HepG2 (cell line): Measurements from ENCODE around the gene SLC6A7. TPM values are rescaled to one million over a fixed set of nuclear protein-coding genes. Genes with fewer than 3 reads are reported as not detected.
A peak's percentile ranks its signal among the peaks of the same experiment; 100 is the strongest.

Experiments
- ATAC-seq: fragments of 200-7000 bp; cut with Tn5 transposase; 3 replicates; pipeline ENCODE4 v1.9.1; 2020; ENCODE audit warnings: mild to moderate bottlenecking, moderate library complexity
- BruUV-seq: library from RNA; stranded (reverse); fragments of 400-500 nt; replicated peaks from 2 replicates; lab custom pipeline; 2021; lab: Mats Ljungman, UMichigan
- CTCF ChIA-PET: fragments of 300-600 bp; formaldehyde crosslinking; extraction: SDS; loops from one replicate; lab custom pipeline; 2021; ENCODE audit warnings: low total read pairs, inconsistent platforms, low intra/inter-chr PET ratio; lab: Yijun Ruan, JAX
- POLR2A ChIA-PET: fragments of 350-600 bp; sonication (Branson Sonifier 250); formaldehyde crosslinking; loops from one replicate; lab custom pipeline; 2020; ENCODE audit warnings: antibody characterized with exemption, inconsistent platforms; lab: Yijun Ruan, JAX
- DNase-seq: peaks from one replicate; pipeline ENCODE4 v3.0.0-alpha.2; 2015; ENCODE audit warnings: low spot score
- FAIRE-seq: peaks from 3 replicates; lab custom pipeline; 2011; peaks lifted over from hg19 to GRCh38; lab: Jason Lieb, UNC
- H2AFZ ChIP-seq: one replicate; pipeline ENCODE4 v1.6.1; 2011; ENCODE audit warnings: low read length, inconsistent platforms
- H3K27ac ChIP-seq: fragments of 300-600 bp; 3 replicates; pipeline ENCODE4 v1.8.0; 2011; ENCODE audit warnings: mixed run types, mild to moderate bottlenecking, mixed read lengths, low read length, inconsistent platforms; ENCODE audit not compliant: insufficient read depth; ENCODE audit errors: extremely low read length
- H3K27me3 ChIP-seq, 2 experiments: fragments of 200-600 bp in 1 of 2; 2 replicates in 1 of 2; 3 replicates in 1 of 2; pipeline versions ENCODE4 v1.6.0 to v1.8.0; 2011; ENCODE audit warnings: low read length in 2 of 2, mild to moderate bottlenecking in 2 of 2, moderate library complexity in 2 of 2, inconsistent platforms in 1 of 2; ENCODE audit not compliant: insufficient read depth in 2 of 2, control insufficient read depth in 1 of 2
- H3K36me3 ChIP-seq, 2 experiments: fragments of 200-600 bp in 1 of 2; replicated peaks in 1 of 2; 2 replicates in 1 of 2; 3 replicates in 1 of 2; pipeline versions ENCODE4 v1.5.1 to v1.8.0; 2011; ENCODE audit warnings: low read length in 2 of 2, inconsistent platforms in 1 of 2; ENCODE audit not compliant: insufficient read depth in 2 of 2, control insufficient read depth in 1 of 2
- H3K4me1 ChIP-seq: 2 replicates; pipeline ENCODE4 v1.5.1; 2012; ENCODE audit warnings: low read length, inconsistent platforms; ENCODE audit not compliant: insufficient read depth
- H3K4me2 ChIP-seq: 2 replicates; pipeline ENCODE4 v1.6.0; 2011; ENCODE audit warnings: low read depth, low read length, inconsistent platforms
- H3K4me3 ChIP-seq, 3 experiments: fragments of 200-600 bp in 1 of 3; sonication (generic), shearing (Covaris generic) in 1 of 3; replicated peaks in 1 of 3; 2 replicates each; pipeline ENCODE4 v1.5.1; 2011 to 2016; ENCODE audit warnings: low read length in 3 of 3, inconsistent platforms in 2 of 3, low read depth in 2 of 3, mild to moderate bottlenecking in 2 of 3, control low read depth in 1 of 3, mixed read lengths in 1 of 3; ENCODE audit not compliant: insufficient read depth in 1 of 3
- H3K79me2 ChIP-seq: one replicate; pipeline ENCODE4 v1.6.1; 2011; ENCODE audit warnings: low read length, inconsistent platforms; ENCODE audit not compliant: insufficient read depth
- H3K9ac ChIP-seq: 2 replicates; pipeline ENCODE4 v1.6.0; 2011; ENCODE audit warnings: mild to moderate bottlenecking, low read depth, low read length, inconsistent platforms; ENCODE audit not compliant: insufficient read depth
- H3K9me3 ChIP-seq: 2 replicates; pipeline ENCODE4 v1.5.1; 2012; ENCODE audit warnings: mild to moderate bottlenecking, low read length
- H4K20me1 ChIP-seq: 2 replicates; pipeline ENCODE4 v1.6.0; 2011; ENCODE audit warnings: inconsistent platforms, mild to moderate bottlenecking, low read length, moderate library complexity; ENCODE audit not compliant: insufficient read depth
- HNF4A ChIP-seq: sonication (generic); formaldehyde crosslinking; IDR thresholded peaks from 2 replicates; pipeline ENCODE4 v1.4.0; 2020; ENCODE audit warnings: missing genetic modification reagents
- KLF6 ChIP-seq: IDR thresholded peaks from 2 replicates; pipeline ENCODE4 v1.8.0; 2016; ENCODE audit warnings: missing biosample characterization, missing genetic modification reagents
- MIER3 ChIP-seq: IDR thresholded peaks from 2 replicates; pipeline ENCODE4 v1.6.1; 2016; ENCODE audit warnings: missing compliant biosample characterization, borderline replicate concordance
- SIN3A ChIP-seq: IDR thresholded peaks from 2 replicates; pipeline ENCODE4 v1.6.1; 2011; ENCODE audit warnings: low read depth, mild to moderate bottlenecking, control low read depth, low read length, borderline replicate concordance
- ZFX ChIP-seq: sonication (generic); formaldehyde crosslinking; IDR thresholded peaks from 2 replicates; pipeline ENCODE4 v1.4.0; 2020; ENCODE audit warnings: mild to moderate bottlenecking, low read depth, missing genetic modification reagents, moderate library complexity
- ZMAT5 ChIP-seq: sonication (generic); formaldehyde crosslinking; IDR thresholded peaks from 2 replicates; pipeline ENCODE4 v1.5.0; 2020; ENCODE audit warnings: mild to moderate bottlenecking, low read depth, missing genetic modification reagents, borderline replicate concordance
- ZNF10 ChIP-seq: sonication (generic); formaldehyde crosslinking; IDR thresholded peaks from 2 replicates; pipeline ENCODE4 v1.4.0; 2020; ENCODE audit warnings: mild to moderate bottlenecking, low read depth, missing genetic modification reagents, borderline replicate concordance
- ZNF136 ChIP-seq: sonication (generic); formaldehyde crosslinking; IDR thresholded peaks from 2 replicates; pipeline ENCODE4 v1.8.1; 2022; ENCODE audit warnings: low read depth, mild to moderate bottlenecking, moderate library complexity, missing genetic modification reagents
- ZNF383 ChIP-seq: sonication (generic); formaldehyde crosslinking; IDR thresholded peaks from 2 replicates; pipeline ENCODE4 v1.4.0; 2020; ENCODE audit warnings: missing genetic modification reagents, mild to moderate bottlenecking, borderline replicate concordance
- ZNF431 ChIP-seq: sonication (generic); formaldehyde crosslinking; IDR thresholded peaks from 2 replicates; pipeline ENCODE4 v1.9.0; 2022; ENCODE audit warnings: missing genetic modification reagents, low read depth, mild to moderate bottlenecking, borderline replicate concordance
- ZNF550 ChIP-seq: sonication (generic); formaldehyde crosslinking; IDR thresholded peaks from 2 replicates; pipeline ENCODE4 v1.4.0; 2020; ENCODE audit warnings: mild to moderate bottlenecking, missing genetic modification reagents, borderline replicate concordance
- ZNF564 ChIP-seq: sonication (generic); formaldehyde crosslinking; IDR thresholded peaks from 2 replicates; pipeline ENCODE4 v1.8.1; 2023; ENCODE audit warnings: mild to moderate bottlenecking, missing genetic modification reagents
- ZNF660 ChIP-seq: sonication (generic); formaldehyde crosslinking; IDR thresholded peaks from 2 replicates; pipeline ENCODE4 v1.5.1; 2020; ENCODE audit warnings: mild to moderate bottlenecking, low read depth, missing genetic modification reagents, borderline replicate concordance
- ZSCAN31 ChIP-seq: sonication (generic); formaldehyde crosslinking; IDR thresholded peaks from 2 replicates; pipeline ENCODE4 v1.5.0; 2020; ENCODE audit warnings: low read depth, mild to moderate bottlenecking, missing genetic modification reagents
- WGBS: methylation state at CpG from one replicate; pipeline ENCODE4 v1.1.6; 2017; ENCODE audit warnings: low lambda C conversion rate; 5-methylcytosine and 5-hydroxymethylcytosine counted together
- in situ Hi-C: cut with HindIII; loops from 2 replicates; pipeline ENCODE4 v1.10.0; 2017; ENCODE audit warnings: low pct_unique_long_range_greater_than_20kb; ENCODE audit not compliant: extremely low pct_ligation_motif_present
- intact Hi-C: fragments of 100-400 bp; cut with micrococcal nuclease; formaldehyde crosslinking; loops from one replicate; pipeline ENCODE4 v1.10.0; 2022; ENCODE audit not compliant: unreplicated experiment
- polyA plus RNA-seq, 8 experiments: library from polyadenylated mRNA; depleted of rRNA in 3 of 8; stranded (reverse) in 7 of 8; unstranded in 1 of 8; fragments of >200 nt; fragmentation: Illumina TruSeq in 4 of 8; extraction: Trizol in 4 of 8; gene quantifications; 2 replicates each; pipeline versions ENCODE4 v1.2.1 to v1.2.3, GENCODE V29; 2011 to 2016; ENCODE audit warnings: low read depth in 4 of 8, missing spikeins in 1 of 8, mixed read lengths in 1 of 8; ENCODE audit not compliant: insufficient read depth in 1 of 8
- total RNA-seq, 5 experiments: library from RNA; depleted of rRNA; stranded (reverse); fragments of >200 nt; fragmentation: Illumina TruSeq; extraction: Trizol; gene quantifications; 2 replicates each; pipeline ENCODE4 v1.2.3, GENCODE V29; 2016; ENCODE audit warnings: low read depth in 1 of 5
- TF ChIP-seq, protein P1 (sequence below): sonication (generic); formaldehyde crosslinking; IDR thresholded peaks from 2 replicates; pipeline ENCODE4 v1.5.0; 2020; ENCODE audit warnings: mild to moderate bottlenecking, missing genetic modification reagents, moderate library complexity

Gene SLC6A7
- total and polyA plus RNA-seq, 2 of the 13 experiments (the other 11 are each of a cell fraction or from before 2014, with no cell fraction given) = not detected

- TF ChIP-seq MIER3 (CRISPR knock-in tag) = no peak
- no peak for TF ChIP-seq ZMAT5 (CRISPR knock-in tag)
- no peak for TF ChIP-seq ZNF383 (CRISPR knock-in tag)
- no peak for TF ChIP-seq SIN3A
- no peak for TF ChIP-seq KLF6
- no peak for TF ChIP-seq ZNF136 (CRISPR knock-in tag)
- TF ChIP-seq, all 625 proteins: peak for 0
Measured at GRCh38 chr5:150246429-150246828, 56.6 kb downstream of the SLC6A7 start (continued).

- no peak for FAIRE-seq
- Histone ChIP-seq H3K9ac (no peak overlapping the region), H3K27me3 (peaks cover 5 to 60% of the 10 kb centered on the region in 2 experiments; a peak in 4 of 5 replicates), H3K79me2 (no peaks in the 10 kb centered on the region), H3K4me3 (no peak overlapping the region), H3K9me3 (no peaks in the 10 kb centered on the region), H3K4me1 (peaks cover 15% of the 10 kb centered on the region), H2AFZ (no peak overlapping the region), H3K36me3 (no peaks in the 10 kb centered on the region), H4K20me1 (no peaks in the 10 kb centered on the region), H3K4me2 (no peak overlapping the region), H3K27ac (no peak overlapping the region)
- intact Hi-C loops (no loop called here), in situ Hi-C loops (no loop called here)
- BruUV-seq = no TSS peak
- no peak for DNase-seq
- ATAC-seq = peak; percentile 71
- ChIA-PET POLR2A (no interaction called here), CTCF (no interaction called here)
- TF ChIP-seq ZNF10 (CRISPR knock-in tag) (no peak), ZNF550 (CRISPR knock-in tag) (no peak), ZFX (CRISPR knock-in tag) (peak; percentile 10; the same call in 1 of the 2 replicates), ZNF431 (no peak), ZSCAN31 (CRISPR knock-in tag) (no peak), ZNF564 (CRISPR knock-in tag) (no peak), ZNF660 (no peak), HNF4A (CRISPR knock-in tag) (peak; percentile 23; the same call in 1 of the 2 replicates)
- TF ChIP-seq, protein P1, sequence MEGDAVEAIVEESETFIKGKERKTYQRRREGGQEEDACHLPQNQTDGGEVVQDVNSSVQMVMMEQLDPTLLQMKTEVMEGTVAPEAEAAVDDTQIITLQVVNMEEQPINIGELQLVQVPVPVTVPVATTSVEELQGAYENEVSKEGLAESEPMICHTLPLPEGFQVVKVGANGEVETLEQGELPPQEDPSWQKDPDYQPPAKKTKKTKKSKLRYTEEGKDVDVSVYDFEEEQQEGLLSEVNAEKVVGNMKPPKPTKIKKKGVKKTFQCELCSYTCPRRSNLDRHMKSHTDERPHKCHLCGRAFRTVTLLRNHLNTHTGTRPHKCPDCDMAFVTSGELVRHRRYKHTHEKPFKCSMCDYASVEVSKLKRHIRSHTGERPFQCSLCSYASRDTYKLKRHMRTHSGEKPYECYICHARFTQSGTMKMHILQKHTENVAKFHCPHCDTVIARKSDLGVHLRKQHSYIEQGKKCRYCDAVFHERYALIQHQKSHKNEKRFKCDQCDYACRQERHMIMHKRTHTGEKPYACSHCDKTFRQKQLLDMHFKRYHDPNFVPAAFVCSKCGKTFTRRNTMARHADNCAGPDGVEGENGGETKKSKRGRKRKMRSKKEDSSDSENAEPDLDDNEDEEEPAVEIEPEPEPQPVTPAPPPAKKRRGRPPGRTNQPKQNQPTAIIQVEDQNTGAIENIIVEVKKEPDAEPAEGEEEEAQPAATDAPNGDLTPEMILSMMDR (CRISPR knock-in tag) = peak; percentile 30
- WGBS = 20% methylated on average over 3 of the region's 5 CpGs
Measured at GRCh38 chr5:150246835-150247234, 57.0 kb downstream of the SLC6A7 start.
